AG09319 (cell line): ENCODE results near the gene PNPLA5.
"Not testable (repeated sequence)": the region's sequence is repeated elsewhere in the genome, so short reads cannot be mapped to it uniquely, and the experiment has no call there.

Source experiments
- DNase-seq: peaks from one replicate; pipeline ENCODE4 v3.0.0-alpha.2; 2010; ENCODE audit warnings: low read depth; ENCODE audit errors: extremely low read depth
- CTCF ChIP-seq: IDR thresholded peaks from 2 replicates; pipeline ENCODE4 v1.5.1; 2011; ENCODE audit warnings: low read depth, mild to moderate bottlenecking, inconsistent platforms, low read length, moderate library complexity

The PNPLA5 gene

GRCh38 chr22:43880541-43880991 lies 11.2 kb downstream of the PNPLA5 start:
- DNase-seq: no peak
- no peak for TF ChIP-seq CTCF

- TF ChIP-seq CTCF: no peak
- DNase-seq: no peak
These were observed 11.8 kb downstream of the PNPLA5 start for GRCh38 chr22:43879901-43880540.

- no peak for TF ChIP-seq CTCF
- DNase-seq: no peak
These were observed 12.8 kb downstream of the PNPLA5 start for GRCh38 chr22:43878831-43879550.

- no peak for DNase-seq
These were observed 13.6 kb downstream of the PNPLA5 start for GRCh38 chr22:43878079-43878795.

GRCh38 chr22:43876866-43877509 lies 14.8 kb downstream of the PNPLA5 start:
- TF ChIP-seq CTCF: no peak
- no peak for DNase-seq

More at GRCh38 chr22:43878079-43878795, 13.6 kb downstream of the PNPLA5 start:
- TF ChIP-seq CTCF: no peak

- no peak for DNase-seq
- no peak for TF ChIP-seq CTCF
These were observed 22.0 kb downstream of the PNPLA5 start for GRCh38 chr22:43869799-43870198.

- DNase-seq: not testable (repeated sequence)
These were observed 22.8 kb downstream of the PNPLA5 start for GRCh38 chr22:43869001-43869400.
